Measurements from ENCODE around the gene ASPG. TPM values are rescaled to one million over a fixed set of nuclear protein-coding genes. Genes with fewer than 3 reads are reported as not detected.

Gene ASPG
- total RNA-seq (2014; rRNA removed; shearing (Covaris generic)), result not detected in 2 replicates

DNA sequence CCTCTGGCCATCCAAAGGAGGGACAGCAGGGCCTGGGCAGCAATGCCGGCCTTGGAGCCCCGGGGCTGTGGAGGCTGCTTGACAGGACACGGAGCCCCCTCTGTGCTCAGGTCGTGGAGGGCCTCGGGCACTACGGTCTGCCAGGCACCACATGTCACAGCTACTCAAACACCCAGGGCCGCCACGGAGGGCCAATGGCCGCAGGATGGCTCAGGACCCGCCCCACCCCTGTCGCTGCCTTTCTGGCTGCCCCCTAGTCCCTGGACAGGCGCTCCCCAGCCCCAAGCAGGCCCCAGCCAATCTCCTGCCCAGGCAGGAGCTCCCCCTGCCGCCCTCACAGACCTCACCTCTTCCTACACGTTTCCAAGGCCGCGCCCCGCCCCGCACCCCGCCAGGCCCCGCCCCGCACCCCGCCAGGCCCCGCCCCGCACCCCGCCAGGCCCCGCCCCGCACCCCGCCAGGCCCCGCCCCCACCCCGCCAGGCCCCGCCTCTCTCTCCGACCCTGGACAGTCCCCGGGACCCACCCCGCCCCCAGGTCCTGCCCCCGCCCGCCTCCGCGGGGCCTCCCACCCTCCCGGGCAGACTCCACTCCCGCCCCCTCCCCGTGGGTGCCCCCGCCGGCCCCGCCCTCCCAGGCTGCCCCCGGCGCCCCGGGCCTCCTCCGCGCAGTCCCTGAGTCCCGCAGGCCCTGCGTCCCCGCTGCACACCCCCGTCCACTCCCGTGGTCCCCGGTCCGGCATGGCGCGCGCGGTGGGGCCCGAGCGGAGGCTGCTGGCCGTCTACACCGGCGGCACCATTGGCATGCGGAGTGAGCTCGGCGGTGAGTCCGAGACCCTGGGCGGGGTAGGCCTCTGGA is at the start of gene ASPG:
TSS of gene ASPG (plus strand) at position 669 of the 857 bp plus-strand sequence. CDS start at position 740, 71 bp downstream.
- no peak for DNase-seq (ENCODE audit: low read depth)

DNA sequence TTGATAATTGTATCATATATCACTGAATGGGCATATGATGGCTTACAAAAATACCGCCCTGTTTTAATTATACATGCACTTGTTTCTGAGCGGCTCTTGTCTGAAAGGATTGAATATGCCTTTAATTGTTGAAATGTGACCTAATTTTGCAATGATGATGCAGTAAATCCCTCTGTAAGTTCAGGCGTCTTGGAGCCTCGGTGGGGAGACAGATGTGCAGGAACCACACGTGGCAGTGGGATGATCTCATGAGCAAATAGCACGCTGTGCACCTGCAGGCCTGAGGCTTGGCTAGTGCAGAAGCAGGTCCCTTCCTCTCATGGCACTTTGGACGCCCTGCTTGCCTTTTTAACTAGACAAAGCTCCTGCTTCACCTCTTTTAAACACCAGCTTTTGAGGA is 49.3 kb upstream of the ASPG start:
- no peak for DNase-seq (ENCODE audit: low read depth)

DNA sequence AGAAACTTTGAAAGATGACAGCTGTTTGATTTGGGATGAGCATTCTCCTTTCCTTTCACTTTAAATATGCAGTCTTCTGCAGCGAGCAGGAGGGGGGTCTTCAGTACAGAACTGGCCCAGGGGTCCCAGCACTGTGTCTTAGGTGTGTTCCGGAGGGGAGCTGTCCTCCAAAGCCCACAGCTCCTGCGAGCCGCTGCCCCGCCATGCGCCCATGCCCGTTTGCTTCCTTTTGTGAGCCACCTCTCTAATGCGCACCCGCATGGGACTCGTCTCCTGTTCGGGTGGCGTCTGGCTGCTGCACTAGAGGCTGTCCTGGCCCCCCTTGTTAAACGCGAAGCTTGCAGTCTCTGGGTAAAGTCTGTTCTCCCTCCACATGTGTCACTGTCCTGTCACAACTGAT is 48.4 kb upstream of the ASPG start:
- DNase-seq (ENCODE audit: low read depth), result no peak

DNA sequence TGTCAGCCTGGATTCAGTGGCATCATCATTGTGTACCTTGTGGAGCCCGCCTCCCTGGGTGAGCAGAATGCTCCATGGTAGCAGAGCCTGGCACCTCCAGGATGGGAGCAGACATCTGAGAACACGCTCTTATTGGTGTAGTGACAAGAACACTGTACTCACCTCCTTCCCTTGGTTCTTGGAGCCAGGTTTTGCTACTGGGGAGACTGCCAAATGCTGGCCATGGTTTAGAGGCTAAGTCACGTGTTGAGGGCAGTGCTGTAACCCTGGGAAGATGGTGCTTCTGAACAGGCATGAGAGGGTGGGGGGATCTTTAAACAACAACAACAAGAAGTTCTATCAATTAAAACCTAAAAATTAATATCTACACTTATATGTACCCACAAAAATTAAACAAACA is 47.6 kb upstream of the ASPG start:
- no peak for DNase-seq (ENCODE audit: low read depth)

DNA sequence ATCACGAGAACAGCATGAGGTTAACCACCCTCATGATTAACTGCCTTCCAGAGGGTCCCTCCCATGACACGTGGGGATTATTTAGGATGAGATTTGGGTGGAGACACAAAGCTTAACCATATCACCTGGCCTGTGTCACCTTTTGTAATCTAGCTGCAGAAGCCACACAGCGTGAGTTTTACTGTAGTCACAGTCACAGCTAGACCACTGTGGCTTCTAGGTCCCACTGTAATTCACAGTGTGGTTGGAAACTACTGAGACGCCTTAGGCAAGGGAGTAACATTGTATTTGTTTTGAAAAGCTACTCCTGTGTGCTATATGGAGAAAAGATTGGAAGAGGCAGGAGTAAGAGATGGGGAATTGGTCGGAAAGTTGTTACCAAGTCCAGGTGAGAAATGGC is 46.3 kb upstream of the ASPG start:
- DNase-seq (ENCODE audit: low read depth), result no peak

DNA sequence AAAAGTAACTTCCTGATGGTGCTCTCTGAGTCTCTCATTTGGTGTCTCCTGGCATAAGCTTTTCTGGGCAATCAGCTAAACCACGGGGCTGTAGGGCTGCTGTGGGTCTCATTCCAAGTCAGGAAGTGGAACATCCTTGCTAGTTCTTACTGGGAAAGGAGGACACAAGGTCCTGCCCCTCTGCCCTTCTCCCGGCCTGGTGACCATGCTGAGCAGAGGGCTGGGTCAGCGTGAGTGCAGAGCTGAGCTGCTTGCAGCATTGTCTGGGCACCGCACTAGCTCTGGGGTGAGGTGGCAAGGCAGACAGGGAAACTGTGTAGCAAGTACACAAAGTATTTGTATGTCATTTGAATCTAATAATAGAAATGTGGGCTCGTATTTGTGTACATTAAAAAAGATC is 45.0 kb upstream of the ASPG start:
- no peak for DNase-seq (ENCODE audit: low read depth)

DNA sequence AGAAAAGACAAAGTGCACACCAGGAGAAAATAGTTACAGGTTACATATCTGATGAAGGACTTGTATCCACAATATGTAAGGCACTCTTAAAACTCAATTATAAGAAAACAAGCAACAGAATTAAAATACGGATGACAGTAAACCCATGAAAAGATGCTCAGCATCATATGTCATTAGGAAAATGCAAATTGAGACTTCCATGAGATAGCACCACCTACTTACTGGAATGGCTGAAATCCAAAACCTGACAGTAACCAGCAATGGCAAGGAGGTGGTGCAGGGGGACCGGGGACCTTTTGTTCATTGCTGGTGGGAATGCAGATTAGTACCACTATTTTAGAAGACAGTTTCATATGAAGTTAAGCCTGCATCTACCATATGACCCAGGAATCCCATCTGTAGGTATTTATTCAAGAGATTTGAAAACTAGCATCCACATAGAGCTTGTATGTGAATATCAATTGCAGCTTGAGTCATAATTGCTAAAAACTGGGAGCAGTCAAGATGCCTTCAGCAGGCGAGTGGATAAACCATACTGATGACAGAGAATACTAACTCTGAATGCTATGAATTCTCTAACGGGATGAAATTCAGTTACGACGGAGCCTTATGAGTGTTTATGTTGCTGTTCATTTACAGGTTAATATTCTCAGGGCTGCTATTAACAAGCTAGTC is 43.9 kb upstream of the ASPG start:
- no peak for DNase-seq (ENCODE audit: low read depth)

DNA sequence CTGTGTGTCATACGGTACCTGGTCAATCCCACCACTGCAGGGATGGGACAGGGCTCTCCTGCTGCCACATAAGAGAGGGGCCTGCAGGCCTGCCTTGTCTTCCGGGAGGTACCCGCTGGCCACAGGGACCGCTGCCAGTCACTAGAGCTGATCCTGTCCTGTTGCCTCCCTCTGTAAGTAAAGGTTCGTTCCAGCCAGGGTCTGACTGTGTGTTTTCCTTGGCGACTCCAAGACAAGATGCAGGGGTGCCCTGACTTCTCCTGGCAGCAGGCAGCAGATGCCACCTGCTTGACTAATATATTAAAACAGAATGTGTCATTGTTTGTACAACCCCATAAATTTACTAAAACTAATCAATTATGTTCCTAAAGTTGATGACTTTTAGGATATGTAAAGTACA is 41.5 kb upstream of the ASPG start:
- no peak for DNase-seq (ENCODE audit: low read depth)

DNA sequence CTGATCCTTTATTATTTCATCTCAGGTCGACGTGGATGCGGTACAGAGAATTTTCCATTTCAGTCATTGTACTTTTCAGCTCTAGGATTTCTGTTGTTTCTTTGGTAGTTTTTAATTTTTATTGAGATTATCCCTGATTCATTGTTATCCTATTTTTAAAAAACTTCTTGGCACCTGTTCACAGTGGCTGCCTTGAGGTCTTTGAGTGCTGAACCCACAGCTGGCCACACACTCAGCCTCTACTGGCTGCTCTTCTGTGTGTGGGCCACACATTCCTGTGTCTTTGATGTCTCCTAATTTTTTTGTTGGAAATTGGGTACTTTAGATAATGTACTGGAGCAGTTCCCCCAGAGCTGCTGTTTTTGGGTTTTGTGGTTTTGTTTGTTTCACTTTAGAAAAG is 37.7 kb upstream of the ASPG start:
- DNase-seq (ENCODE audit: low read depth), result no peak

DNA sequence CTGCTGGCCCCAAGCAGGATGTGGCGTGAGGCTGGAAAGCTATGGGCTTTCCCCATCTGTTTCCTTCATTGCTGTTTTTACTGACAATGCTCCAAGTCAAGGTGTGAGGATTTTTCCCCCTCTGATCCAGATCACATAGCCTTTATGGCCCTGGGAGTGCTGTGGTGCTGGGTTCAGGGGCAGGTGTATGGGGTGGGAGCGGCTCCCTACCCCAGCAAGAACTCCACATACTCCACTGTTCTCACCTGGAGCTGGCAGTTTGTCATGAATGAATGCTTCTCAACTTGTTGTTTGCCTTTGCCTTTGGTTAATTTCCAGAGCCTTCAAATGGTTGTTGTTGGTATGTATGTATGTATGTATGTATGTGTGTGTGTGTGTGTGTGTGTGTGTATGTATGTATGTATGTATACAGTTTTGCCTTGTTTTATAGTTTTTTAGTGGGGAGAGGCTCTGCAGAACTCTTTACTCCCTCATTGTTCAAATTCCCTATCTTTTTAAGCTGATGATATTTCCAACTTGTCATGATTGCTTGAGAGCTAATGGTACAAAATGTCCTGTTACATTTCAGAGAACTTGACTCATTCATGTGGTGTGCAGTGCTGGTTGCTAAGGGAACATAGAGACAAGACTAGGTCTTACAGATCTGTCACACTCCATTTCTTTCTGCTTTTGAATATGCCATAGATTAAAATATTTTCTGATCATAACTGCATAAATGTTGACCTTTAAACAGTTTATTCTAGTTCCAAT is 36.6 kb upstream of the ASPG start:
- no peak for DNase-seq (ENCODE audit: low read depth)

DNA sequence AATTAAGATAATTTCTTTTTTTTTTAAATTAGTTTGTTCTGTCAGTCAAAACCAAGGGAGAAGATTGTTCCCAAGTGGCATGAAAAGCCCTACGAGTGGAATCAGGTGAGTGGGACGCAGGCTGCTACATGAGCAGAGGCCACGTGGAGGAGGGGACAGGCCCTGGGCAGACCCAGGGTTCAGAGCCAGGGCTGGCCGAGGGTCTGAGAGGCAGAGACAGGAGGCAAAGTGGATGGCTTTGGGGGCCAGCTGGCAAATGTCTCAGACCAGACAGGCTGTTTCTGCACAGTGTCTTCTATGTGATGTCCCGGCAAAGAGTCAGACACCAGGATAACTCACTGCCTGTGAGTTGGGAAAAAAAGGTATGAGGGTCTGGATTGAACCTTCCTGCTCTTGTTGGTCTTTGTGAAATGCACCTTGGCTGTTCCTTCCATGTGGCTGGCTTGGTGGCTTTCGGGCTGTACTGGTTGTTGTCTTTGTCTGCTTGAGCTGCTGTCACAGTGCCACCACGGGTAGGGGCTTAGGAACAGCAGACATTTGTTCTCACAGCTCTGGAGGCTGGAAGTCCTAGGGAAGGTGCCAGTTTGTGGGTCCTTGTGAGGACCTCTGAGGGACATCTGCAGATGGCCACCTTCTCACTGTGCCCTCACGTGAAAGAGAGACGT is 35.8 kb upstream of the ASPG start:
- DNase-seq (ENCODE audit: low read depth), result no peak

DNA sequence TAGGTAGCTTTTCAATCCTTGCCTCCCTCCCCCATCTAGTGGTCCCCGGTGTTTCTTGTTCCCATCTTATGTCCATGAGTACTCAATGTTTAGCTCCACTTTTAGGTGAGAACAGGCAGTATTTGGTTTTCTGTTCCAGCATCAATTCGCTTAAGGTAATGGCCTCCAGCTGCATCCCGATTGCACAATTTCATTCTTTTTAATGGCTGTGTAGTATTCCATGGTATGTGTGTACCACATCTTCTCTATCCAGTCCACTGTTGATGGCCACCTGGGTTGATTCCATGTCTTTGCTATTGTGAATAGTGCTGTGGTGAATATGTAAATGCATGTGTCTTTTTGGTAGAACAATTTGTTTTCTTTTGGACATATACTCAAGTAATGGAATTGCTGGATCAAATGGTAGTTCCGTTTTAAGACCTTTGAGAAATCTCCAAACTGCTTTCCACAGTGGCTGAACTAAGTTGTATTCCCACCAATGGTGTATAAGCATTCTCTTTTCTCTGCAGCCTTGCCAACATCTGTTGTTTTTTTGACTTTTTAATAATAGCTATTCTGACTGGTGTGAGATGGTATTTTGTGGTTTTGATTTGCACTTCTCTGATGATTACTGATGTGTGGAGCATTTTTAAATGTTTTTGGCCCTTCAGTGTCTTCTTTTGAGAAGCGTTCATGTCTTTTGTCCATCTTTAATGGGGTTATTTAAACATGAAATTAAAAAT is 34.2 kb upstream of the ASPG start:
- DNase-seq (ENCODE audit: low read depth), result no peak

DNA sequence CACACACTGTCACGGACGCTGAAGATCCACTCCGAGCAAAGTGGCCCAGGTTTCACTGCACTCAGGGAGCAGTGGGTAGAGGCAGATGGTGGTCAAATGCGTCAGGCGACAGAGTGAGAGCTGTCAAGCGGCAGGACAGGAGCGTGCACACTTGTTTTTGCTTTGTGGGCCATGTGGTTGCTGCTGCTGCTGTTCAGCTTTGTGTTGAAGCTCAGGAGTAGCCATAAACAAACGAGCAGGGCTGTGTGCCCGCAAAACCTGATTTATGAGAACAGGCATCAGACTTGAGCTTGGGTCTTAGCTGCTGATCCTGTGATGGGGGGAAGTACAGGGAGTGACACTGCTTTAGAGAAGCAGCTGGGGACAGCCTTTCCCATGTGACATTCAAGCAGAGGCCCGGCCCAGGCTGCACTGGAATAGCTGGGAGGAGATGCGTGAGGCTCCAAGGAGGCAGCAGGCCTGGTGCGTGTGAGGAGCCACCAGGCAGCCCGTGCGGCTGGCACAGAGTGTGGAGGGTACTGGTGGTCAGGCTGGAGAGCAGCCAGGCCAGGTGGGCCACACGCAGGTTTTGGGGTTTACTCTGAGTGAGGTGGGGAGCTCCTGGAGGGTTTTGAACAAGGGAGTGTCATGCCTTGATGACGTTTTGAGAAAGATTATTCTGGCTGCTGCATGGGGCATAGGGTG is 31.1 kb upstream of the ASPG start:
- no peak for DNase-seq (ENCODE audit: low read depth)

DNA sequence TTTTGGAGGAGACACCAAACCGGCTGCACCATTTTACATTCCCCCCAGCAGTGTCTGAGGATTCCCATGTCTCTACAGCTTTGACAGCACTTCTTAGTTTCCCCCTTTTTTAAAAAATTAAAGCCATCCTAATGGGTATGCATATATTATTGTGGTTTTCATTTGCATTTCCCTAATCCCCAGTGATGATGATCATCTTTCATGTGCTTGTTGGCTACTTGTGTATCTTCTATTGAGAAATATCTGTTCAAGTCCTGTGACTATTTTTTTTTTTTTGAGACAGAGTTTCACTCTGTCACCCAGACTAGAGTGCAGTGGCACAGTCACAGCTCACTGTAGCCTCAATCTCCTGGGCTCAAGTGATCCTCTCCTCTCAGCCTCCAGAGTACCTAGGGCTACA is 23.2 kb upstream of the ASPG start:
- DNase-seq (ENCODE audit: low read depth), result no peak

DNA sequence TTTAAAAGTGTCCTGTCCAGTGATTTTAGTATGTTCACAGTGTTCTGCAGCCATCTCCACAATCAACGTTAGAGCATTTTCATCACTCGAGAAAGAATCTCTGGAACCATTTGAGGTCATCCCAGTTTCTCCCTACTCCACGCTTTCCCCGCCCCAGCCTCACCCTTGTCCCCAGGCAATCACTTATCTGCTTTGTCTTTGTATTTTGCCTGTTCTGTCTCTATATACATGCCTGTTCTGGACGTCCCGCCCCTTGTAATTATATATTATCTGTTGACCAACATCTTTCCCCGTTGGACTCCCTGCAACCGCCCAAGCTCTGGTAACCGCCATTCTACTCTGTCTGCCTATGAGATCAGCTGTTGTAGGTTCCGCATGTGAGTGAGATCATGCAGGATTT is 21.5 kb upstream of the ASPG start:
- no peak for DNase-seq (ENCODE audit: low read depth)

DNA sequence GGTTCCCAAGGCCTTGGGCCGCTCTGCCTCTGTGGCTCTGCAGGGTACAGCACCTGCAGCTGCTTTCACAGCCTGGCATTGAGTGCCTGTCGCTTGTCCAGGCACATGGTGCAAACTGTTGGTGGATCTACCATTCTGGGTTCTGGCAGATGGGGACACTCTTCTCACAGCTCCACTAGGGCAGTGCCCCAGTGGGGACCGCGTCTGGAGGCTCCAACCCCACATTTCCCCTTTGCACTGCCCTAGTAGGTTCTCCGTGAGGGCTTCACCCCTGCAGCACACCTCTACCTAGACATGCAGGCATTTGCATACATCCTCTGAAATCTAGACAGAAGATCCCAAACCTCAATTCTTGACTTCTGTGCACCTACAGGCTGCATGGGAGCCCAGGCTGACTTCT is 19.2 kb upstream of the ASPG start:
- no peak for DNase-seq (ENCODE audit: low read depth)

DNA sequence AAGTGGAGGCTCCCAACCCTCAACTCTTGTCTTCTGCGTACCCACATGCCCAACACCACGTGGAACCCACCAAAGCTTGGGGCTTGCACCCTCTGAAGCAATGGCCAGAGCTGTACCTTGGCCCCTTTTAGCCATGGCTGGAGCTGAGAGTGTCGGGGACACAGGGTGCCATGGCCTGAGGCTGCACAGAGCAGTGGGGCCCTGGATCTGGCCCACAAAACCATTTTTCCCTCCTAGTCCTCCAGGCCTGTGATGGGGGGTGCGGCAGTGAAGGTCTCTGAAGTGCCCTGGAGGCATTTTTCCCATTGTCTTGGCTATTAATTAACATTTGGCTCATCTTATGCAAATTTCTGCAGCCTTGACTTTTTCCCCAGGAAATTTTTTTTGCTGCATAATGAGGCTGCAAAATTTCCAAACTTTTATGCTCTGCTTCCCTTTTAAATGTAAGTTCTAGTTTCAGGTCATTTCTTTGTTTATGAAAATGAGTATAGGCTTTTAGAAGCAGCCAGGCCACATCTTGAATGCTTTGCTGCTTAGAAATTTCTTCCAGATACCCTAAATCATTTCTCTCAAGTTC is 18.7 kb upstream of the ASPG start:
- DNase-seq (ENCODE audit: low read depth), result no peak

DNA sequence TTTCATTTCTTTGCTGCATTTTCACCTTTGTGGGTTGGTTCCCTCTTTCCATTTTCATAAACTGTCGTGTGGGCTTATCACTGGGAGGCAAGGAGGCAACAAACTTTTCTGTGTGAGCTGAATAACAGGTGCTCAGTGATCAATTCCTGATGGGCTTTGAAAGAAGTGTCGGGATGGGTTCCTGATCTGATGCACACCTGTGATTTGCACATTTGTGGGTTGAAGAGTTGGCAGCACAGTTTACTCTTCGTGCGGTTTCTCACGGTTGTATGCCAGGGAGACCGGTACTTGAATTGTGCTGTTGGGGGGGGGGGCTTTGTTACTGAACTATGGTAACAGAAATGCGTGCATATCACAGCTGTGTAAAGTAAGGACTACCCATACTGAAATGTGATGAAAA is 16.0 kb upstream of the ASPG start:
- no peak for DNase-seq (ENCODE audit: low read depth)

DNA sequence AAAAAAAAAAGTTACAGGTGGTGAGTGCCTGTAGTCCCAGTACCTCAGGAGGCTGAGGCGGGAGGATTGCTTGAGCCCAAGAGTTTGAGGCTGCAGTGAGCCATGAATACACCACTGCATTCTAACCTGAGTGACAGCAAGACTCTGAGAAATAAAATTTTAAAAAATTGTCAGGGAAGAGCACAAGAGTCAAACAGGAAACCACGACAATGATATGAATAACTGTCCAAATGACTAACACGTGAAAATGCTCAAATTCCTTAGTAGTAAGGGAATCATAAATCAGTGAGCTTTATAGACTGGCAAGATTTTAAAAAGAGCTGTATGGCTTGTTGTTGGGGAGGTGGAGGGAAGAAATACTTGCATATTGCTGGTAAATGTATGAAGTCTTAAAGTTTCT is 12.9 kb upstream of the ASPG start:
- no peak for DNase-seq (ENCODE audit: low read depth)

DNA sequence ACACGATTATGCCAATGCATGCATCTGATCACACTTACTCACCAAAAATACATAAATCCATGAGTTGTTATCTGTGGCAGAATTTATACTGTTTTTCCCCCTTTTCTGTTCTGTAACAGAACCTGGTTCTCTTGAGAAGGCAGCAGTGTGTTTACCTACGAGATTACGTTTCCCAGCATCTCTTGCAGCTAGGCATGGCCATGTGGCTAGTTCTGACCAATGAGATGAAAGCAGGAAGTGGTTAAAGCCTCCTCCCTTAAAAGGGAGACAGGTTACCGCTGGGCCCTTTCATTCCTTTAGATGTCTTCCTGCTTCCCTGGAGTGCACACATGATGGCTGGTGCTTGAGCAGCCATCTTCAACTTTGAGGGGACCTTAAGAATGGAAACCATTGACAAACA is 11.7 kb upstream of the ASPG start:
- no peak for DNase-seq (ENCODE audit: low read depth)
